Activated naive CD8-positive, alpha-beta T cell (primary cell): Measurements from ENCODE around the gene RUNX1.
"Not testable (repeated sequence)": the region's sequence is repeated elsewhere in the genome, so short reads cannot be mapped to it uniquely, and the experiment has no call there.

Experiments
- H3K27ac Mint-ChIP-seq: one replicate; pipeline ENCODE4 v1.8.0; 2021; ENCODE audit warnings: mixed read lengths
- H3K27me3 Mint-ChIP-seq: one replicate; pipeline ENCODE4 v1.8.0; 2021; ENCODE audit warnings: mixed read lengths
- H3K36me3 Mint-ChIP-seq: one replicate; pipeline ENCODE4 v1.8.0; 2021; ENCODE audit warnings: mixed read lengths
- H3K4me1 Mint-ChIP-seq: one replicate; pipeline ENCODE4 v1.8.0; 2021; ENCODE audit warnings: low read depth, mixed read lengths
- H3K4me3 Mint-ChIP-seq: one replicate; pipeline ENCODE4 v1.8.0; 2021; ENCODE audit warnings: mild to moderate bottlenecking, mixed read lengths
- H3K9me3 Mint-ChIP-seq: one replicate; pipeline ENCODE4 v1.8.0; 2021; ENCODE audit warnings: low read depth, mixed read lengths

Gene RUNX1

GRCh38 chr21:34956416-34957316 is 92.4 kb downstream of the RUNX1 start:
- peaks cover 14% of the 10 kb centered on the region for H3K36me3 Mint-ChIP-seq
- peak overlapping the region; percentile 4 for H3K4me3 Mint-ChIP-seq
- H3K27me3 Mint-ChIP-seq, result no peaks in the 10 kb centered on the region
- H3K9me3 Mint-ChIP-seq, result peaks cover 3% of the 10 kb centered on the region
- H3K27ac Mint-ChIP-seq, result peak overlapping the region; percentile 7
- H3K4me1 Mint-ChIP-seq, result peaks cover 73% of the 10 kb centered on the region

GRCh38 chr21:34953950-34954349 is 95.2 kb downstream of the RUNX1 start:
- Mint-ChIP-seq H3K9me3 (peaks cover 3% of the 10 kb centered on the region), H3K4me3 (no peak overlapping the region), H3K27me3 (no peaks in the 10 kb centered on the region), H3K27ac (peak overlapping the region; percentile 64), H3K36me3 (peaks cover 14% of the 10 kb centered on the region), H3K4me1 (peaks cover 67% of the 10 kb centered on the region)

- Mint-ChIP-seq H3K27me3 (no peaks in the 10 kb centered on the region), H3K36me3 (peaks cover 12% of the 10 kb centered on the region), H3K27ac (no peak overlapping the region), H3K4me3 (no peak overlapping the region), H3K9me3 (peaks cover 3% of the 10 kb centered on the region), H3K4me1 (peaks cover 68% of the 10 kb centered on the region)
Measured at GRCh38 chr21:34952701-34953100, 96.4 kb downstream of the RUNX1 start.

GRCh38 chr21:34951868-34952267 is 97.2 kb downstream of the RUNX1 start:
- Mint-ChIP-seq H3K27ac (peak overlapping the region; percentile 22), H3K4me1 (peaks cover 69% of the 10 kb centered on the region), H3K36me3 (peaks cover 12% of the 10 kb centered on the region)
- not testable (repeated sequence) for H3K9me3 Mint-ChIP-seq, H3K4me3 Mint-ChIP-seq, H3K27me3 Mint-ChIP-seq

GRCh38 chr21:34950980-34951379 is 98.1 kb downstream of the RUNX1 start:
- Mint-ChIP-seq H3K27me3 (no peaks in the 10 kb centered on the region), H3K4me3 (no peak overlapping the region), H3K9me3 (peaks cover 3% of the 10 kb centered on the region), H3K4me1 (peaks cover 71% of the 10 kb centered on the region), H3K36me3 (peaks cover 12% of the 10 kb centered on the region), H3K27ac (no peak overlapping the region)

- Mint-ChIP-seq H3K4me3 (no peak overlapping the region), H3K27ac (no peak overlapping the region), H3K27me3 (no peaks in the 10 kb centered on the region), H3K9me3 (peaks cover 3% of the 10 kb centered on the region), H3K4me1 (peaks cover 74% of the 10 kb centered on the region), H3K36me3 (peaks cover 11% of the 10 kb centered on the region)
Measured at GRCh38 chr21:34949499-34949898, 99.6 kb downstream of the RUNX1 start.

GRCh38 chr21:34949030-34949429 is 100.1 kb downstream of the RUNX1 start:
- Mint-ChIP-seq H3K9me3 (peaks cover 3% of the 10 kb centered on the region), H3K4me3 (no peak overlapping the region), H3K36me3 (peaks cover 9% of the 10 kb centered on the region), H3K27ac (peak overlapping the region; percentile 6), H3K27me3 (no peaks in the 10 kb centered on the region), H3K4me1 (peaks cover 74% of the 10 kb centered on the region)

- peak overlapping the region; percentile 67 for H3K27ac Mint-ChIP-seq
- peaks cover 6% of the 10 kb centered on the region for H3K36me3 Mint-ChIP-seq
- H3K4me3 Mint-ChIP-seq, result no peak overlapping the region
- H3K4me1 Mint-ChIP-seq, result peaks cover 74% of the 10 kb centered on the region
- no peaks in the 10 kb centered on the region for H3K27me3 Mint-ChIP-seq
- no peaks in the 10 kb centered on the region for H3K9me3 Mint-ChIP-seq
Measured at GRCh38 chr21:34948157-34948556, 100.9 kb downstream of the RUNX1 start.

GRCh38 chr21:34946916-34947534 is 102.1 kb downstream of the RUNX1 start:
- Mint-ChIP-seq H3K9me3 (no peaks in the 10 kb centered on the region), H3K27me3 (no peaks in the 10 kb centered on the region), H3K4me3 (peak overlapping the region; percentile 66), H3K36me3 (peaks cover 7% of the 10 kb centered on the region), H3K27ac (peak overlapping the region; percentile 92), H3K4me1 (peaks cover 78% of the 10 kb centered on the region)

GRCh38 chr21:34946385-34946840 is 102.7 kb downstream of the RUNX1 start:
- H3K27ac Mint-ChIP-seq, result peak overlapping the region; percentile 92
- no peaks in the 10 kb centered on the region for H3K9me3 Mint-ChIP-seq
- H3K36me3 Mint-ChIP-seq, result peaks cover 7% of the 10 kb centered on the region
- H3K4me1 Mint-ChIP-seq, result peaks cover 81% of the 10 kb centered on the region
- peak overlapping the region; percentile 66 for H3K4me3 Mint-ChIP-seq
- no peaks in the 10 kb centered on the region for H3K27me3 Mint-ChIP-seq

- Mint-ChIP-seq H3K9me3 (no peaks in the 10 kb centered on the region), H3K4me1 (peaks cover 91% of the 10 kb centered on the region), H3K27ac (peak overlapping the region; percentile 92), H3K36me3 (peaks cover 7% of the 10 kb centered on the region), H3K27me3 (no peaks in the 10 kb centered on the region), H3K4me3 (peak overlapping the region; percentile 66)
Measured at GRCh38 chr21:34945288-34945687, 103.8 kb downstream of the RUNX1 start.

- Mint-ChIP-seq H3K4me3 (no peak overlapping the region), H3K27ac (peak overlapping the region; percentile 92), H3K9me3 (no peaks in the 10 kb centered on the region), H3K36me3 (peaks cover 7% of the 10 kb centered on the region), H3K27me3 (no peaks in the 10 kb centered on the region), H3K4me1 (peaks cover 93% of the 10 kb centered on the region)
Measured at GRCh38 chr21:34944015-34944755, 104.9 kb downstream of the RUNX1 start.

- peak overlapping the region; percentile 38 for H3K4me3 Mint-ChIP-seq
- H3K27me3 Mint-ChIP-seq, result no peaks in the 10 kb centered on the region
- H3K9me3 Mint-ChIP-seq, result no peaks in the 10 kb centered on the region
- H3K27ac Mint-ChIP-seq, result peak overlapping the region; percentile 94
- peaks cover 10% of the 10 kb centered on the region for H3K36me3 Mint-ChIP-seq
- H3K4me1 Mint-ChIP-seq, result peaks cover 96% of the 10 kb centered on the region
Measured at GRCh38 chr21:34942911-34943310, 106.2 kb downstream of the RUNX1 start.

GRCh38 chr21:34941162-34941561 is 107.9 kb downstream of the RUNX1 start:
- H3K36me3 Mint-ChIP-seq, result peaks cover 8% of the 10 kb centered on the region
- no peaks in the 10 kb centered on the region for H3K27me3 Mint-ChIP-seq
- peak overlapping the region; percentile 79 for H3K27ac Mint-ChIP-seq
- H3K9me3 Mint-ChIP-seq, result no peaks in the 10 kb centered on the region
- no peak overlapping the region for H3K4me3 Mint-ChIP-seq
- H3K4me1 Mint-ChIP-seq, result peaks cover 98% of the 10 kb centered on the region
